IMR-90 (cell line): ENCODE results near the gene EXT2.

Source experiments
- CEBPB ChIP-seq: IDR thresholded peaks from 2 replicates; pipeline ENCODE4 v1.6.1; 2012; ENCODE audit warnings: low read depth, low read length, improper control_type of control experiment
- MAZ ChIP-seq: IDR thresholded peaks from 2 replicates; pipeline ENCODE4 v1.6.1; 2012; ENCODE audit warnings: low read depth, mild to moderate bottlenecking, low read length, improper control_type of control experiment, moderate library complexity, borderline replicate concordance
- MXI1 ChIP-seq: IDR thresholded peaks from 2 replicates; pipeline ENCODE4 v1.6.1; 2012; ENCODE audit warnings: low read depth, mild to moderate bottlenecking, low read length, moderate library complexity, borderline replicate concordance
- POLR2A ChIP-seq: IDR thresholded peaks from 2 replicates; pipeline ENCODE4 v1.6.1; 2012; ENCODE audit warnings: mild to moderate bottlenecking, low read depth, low read length
- RCOR1 ChIP-seq: IDR thresholded peaks from 2 replicates; pipeline ENCODE4 v1.6.1; 2012; ENCODE audit warnings: mild to moderate bottlenecking, low read length, improper control_type of control experiment; ENCODE audit not compliant: insufficient replicate concordance
- RFX5 ChIP-seq: IDR thresholded peaks from 2 replicates; pipeline ENCODE4 v1.8.0; 2012; ENCODE audit warnings: low read depth, mild to moderate bottlenecking, low read length, moderate library complexity
- SMC3 ChIP-seq: fragments of 150-350 bp; IDR thresholded peaks from 2 replicates; pipeline ENCODE4 v1.6.1; 2016; ENCODE audit warnings: low read depth, mild to moderate bottlenecking, antibody characterized with exemption, low read length, moderate library complexity
- TF ChIP-seq, protein P1 (sequence below): conservative IDR thresholded peaks from 2 replicates; pipeline ENCODE4 v1.5.1; 2012; ENCODE audit warnings: mild to moderate bottlenecking, low read depth, low read length, improper control_type of control experiment

- TF ChIP-seq, protein P1, sequence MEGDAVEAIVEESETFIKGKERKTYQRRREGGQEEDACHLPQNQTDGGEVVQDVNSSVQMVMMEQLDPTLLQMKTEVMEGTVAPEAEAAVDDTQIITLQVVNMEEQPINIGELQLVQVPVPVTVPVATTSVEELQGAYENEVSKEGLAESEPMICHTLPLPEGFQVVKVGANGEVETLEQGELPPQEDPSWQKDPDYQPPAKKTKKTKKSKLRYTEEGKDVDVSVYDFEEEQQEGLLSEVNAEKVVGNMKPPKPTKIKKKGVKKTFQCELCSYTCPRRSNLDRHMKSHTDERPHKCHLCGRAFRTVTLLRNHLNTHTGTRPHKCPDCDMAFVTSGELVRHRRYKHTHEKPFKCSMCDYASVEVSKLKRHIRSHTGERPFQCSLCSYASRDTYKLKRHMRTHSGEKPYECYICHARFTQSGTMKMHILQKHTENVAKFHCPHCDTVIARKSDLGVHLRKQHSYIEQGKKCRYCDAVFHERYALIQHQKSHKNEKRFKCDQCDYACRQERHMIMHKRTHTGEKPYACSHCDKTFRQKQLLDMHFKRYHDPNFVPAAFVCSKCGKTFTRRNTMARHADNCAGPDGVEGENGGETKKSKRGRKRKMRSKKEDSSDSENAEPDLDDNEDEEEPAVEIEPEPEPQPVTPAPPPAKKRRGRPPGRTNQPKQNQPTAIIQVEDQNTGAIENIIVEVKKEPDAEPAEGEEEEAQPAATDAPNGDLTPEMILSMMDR, result no peak
- no peak for TF ChIP-seq POLR2A
- no peak for TF ChIP-seq RCOR1
- no peak for TF ChIP-seq CEBPB
- no peak for TF ChIP-seq RFX5
- TF ChIP-seq MXI1, result no peak
- no peak for TF ChIP-seq MAZ
- no peak for TF ChIP-seq SMC3
Observed at GRCh38 chr11:44049832-44050231, 45.6 kb upstream of the EXT2 start.
